HG03066 (cell line): Measurements from ENCODE around the gene OPCML.

ENCODE experiments used
- ATAC-seq: cut with Tn5 transposase; IDR thresholded peaks from one replicate; pipeline ENCODE4 v1.9.1; 2021; ENCODE audit warnings: low read depth; ENCODE audit not compliant: unreplicated experiment

The OPCML gene

GRCh38 chr11:133531971-133532651, at the start of gene OPCML:
Gene OPCML, minus strand, starts transcription at chr11:133532501.
- ATAC-seq: no peak

DNA sequence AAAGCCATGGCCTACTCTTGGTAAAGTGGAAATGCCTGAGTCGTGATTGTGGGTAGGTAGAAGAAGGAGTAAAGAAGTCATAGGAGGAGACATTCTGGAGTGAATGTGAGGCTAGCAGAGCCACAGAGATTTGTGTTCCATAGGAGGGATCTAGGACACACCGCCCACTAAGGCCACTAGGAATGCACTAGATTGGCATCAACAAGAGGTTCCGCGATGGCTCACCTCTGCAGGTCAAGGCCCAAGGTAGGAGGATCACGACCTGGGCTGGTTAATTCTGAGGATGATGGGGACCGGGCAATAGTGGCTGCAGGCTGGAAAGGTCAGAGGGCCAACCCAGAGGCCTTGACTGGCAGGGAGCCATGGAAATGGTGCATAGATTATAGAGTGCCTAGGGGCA, 48.8 kb upstream of the OPCML start:
- ATAC-seq: no peak

- no peak for ATAC-seq
Measured at GRCh38 chr11:133579165-133580031, 47.1 kb upstream of the OPCML start.

- ATAC-seq: no peak
Measured at GRCh38 chr11:133577403-133577802, 45.1 kb upstream of the OPCML start.

GRCh38 chr11:133576351-133576750, 44.0 kb upstream of the OPCML start:
- no peak for ATAC-seq

GRCh38 chr11:133573081-133573480, 40.8 kb upstream of the OPCML start:
- no peak for ATAC-seq

- no peak for ATAC-seq
Measured at GRCh38 chr11:133570376-133570775, 38.1 kb upstream of the OPCML start.

DNA sequence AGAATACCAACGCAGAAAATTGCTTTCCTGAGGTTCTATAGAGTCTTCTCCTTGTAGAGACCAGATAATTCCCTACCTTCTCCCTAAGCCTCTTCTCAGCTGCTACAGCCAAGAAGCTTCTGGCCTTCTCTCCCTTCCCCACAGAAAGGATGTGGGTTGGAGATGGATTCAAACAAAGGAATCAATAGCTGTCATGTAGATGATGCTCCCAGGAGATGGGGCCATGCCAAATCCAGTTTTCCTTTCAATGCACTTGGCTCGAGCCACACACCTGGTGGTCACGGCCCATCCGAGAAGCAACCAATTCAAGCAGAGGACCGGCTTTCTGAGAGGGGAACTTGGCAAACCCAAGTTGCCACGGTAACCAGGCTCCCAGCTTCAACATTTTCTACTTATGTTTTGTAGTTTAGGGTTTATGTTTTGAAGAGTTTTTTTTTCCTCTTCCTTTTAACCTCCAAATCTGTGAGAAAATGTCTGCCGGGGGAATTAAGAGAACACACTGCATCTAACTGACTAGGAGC, 31.3 kb upstream of the OPCML start:
- ATAC-seq: no peak

DNA sequence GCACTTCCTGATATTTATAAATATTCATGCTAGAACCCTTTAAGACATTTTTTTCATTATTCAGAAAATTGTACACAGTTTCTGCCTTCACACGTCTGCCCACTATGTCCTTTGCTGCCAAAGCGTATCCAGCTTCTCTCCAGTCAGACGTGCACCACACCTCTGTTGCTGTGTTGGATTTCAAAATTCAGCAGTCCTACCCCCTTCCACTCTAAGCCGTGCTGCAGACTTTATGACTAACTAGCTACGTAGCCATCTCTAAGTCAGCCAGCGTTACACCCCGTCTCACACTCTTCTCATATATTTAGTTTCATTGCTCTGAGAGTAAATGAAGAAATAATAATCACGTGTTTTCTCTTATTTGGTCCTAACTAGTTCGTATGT, 28.2 kb upstream of the OPCML start:
- ATAC-seq: no peak

DNA sequence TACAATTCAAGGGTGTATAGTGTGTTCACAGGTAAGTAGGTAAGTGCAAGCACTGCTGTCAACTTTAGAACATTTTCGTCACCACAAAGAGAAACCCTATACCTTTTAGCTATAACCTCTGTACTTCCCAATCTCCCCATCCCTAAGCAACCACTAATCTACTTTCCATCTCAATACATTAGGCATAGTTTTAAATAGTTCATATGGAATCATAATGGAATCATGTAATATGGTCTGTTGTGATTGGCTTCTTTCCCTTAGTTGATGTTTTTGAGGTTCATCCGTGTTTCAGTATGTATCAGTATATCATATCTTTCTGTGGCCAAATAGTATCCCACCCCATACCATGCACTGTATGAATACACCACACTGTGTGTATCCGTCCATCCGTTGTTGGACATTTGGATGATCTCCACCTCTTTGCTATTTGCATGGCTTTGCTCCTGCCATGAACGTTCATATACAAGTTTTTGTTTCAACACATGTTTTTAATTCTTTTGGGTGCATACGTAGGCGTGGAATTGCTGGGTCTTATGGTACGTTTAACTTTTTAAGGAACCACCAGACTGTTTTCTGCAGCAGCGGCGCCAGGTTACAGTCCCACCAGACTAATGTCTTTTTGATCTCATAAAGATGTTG, 27.7 kb upstream of the OPCML start:
- ATAC-seq: no peak

DNA sequence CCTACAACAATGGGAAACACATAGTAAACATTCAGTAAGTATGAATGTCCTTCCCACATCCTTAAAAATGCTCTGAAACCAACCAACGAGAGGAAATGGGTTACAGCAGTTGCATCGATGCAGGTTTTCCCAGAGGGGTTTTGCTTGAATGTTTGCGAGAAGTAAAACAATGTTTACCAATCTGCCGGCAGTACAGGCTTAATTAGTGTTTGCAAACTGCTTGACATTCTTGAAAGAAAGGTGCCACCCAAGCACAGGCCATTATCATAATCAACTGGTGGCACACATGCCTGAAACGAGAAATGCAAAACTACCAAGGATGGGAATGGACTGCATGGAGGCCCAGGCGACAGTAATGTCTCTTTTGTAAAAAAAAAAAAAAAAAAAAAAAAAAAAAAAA, 27.1 kb upstream of the OPCML start:
- no peak for ATAC-seq

- no peak for ATAC-seq
Measured at GRCh38 chr11:133555034-133555433, 22.7 kb upstream of the OPCML start.

DNA sequence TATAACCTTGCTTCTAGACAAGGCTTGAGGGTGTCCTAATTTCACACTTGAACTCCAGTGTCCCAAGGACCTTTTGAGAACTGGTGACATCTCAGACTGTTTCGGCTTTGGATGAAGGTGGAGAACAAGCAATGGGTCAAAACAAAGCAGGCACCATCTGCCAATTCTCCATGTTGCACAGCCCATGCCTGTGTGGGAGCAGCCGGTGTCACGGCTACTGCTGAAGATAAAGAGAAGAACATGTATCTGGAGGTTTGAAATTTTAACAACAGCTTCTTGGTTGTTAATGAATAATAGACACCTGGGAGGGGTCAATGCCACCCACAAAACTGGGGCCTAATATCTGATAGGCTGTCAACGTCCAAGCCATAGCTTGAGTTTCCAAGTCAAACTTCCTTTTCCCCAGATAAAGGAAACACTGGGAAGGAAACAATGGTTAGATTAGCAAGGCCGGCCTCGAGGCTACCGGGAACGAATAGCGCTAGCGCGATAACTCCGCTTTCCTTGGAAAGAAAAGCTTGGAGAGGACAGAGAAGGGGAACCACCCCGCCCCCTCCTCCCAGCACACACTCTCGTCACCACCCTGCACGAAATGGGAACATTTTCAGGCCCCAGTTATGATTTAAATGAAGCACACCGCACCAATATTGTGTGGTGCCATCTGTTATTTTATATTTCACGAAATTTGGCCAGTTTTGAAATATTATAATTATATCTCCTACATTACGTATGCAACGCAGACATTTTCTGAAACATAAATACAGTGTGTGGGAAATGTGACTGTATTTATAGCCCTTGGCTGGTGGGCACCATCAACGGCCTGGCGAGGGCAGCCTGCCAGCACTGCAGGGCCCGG, 21.8 kb upstream of the OPCML start:
- ATAC-seq: no peak

DNA sequence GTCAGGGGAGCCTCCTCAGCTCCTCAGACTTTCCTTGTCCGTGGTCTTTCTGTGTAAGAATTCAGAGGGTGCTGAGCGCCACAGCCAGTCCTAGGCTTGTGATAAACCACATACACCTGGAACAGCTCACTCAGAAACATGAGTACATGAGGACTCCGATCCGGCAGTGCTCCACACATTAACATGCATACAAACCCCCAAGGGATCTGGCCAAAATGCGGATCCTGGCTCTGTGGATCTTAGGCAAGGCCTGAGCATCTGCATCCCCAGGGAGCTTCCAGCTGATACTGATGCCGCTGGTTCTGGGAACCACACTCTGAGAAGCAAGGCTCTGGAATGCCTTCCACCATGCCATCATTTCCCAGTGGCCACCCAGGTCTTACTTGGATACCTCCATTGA, 20.6 kb upstream of the OPCML start:
- no peak for ATAC-seq

GRCh38 chr11:133551064-133551463, 18.8 kb upstream of the OPCML start:
- ATAC-seq: no peak

DNA sequence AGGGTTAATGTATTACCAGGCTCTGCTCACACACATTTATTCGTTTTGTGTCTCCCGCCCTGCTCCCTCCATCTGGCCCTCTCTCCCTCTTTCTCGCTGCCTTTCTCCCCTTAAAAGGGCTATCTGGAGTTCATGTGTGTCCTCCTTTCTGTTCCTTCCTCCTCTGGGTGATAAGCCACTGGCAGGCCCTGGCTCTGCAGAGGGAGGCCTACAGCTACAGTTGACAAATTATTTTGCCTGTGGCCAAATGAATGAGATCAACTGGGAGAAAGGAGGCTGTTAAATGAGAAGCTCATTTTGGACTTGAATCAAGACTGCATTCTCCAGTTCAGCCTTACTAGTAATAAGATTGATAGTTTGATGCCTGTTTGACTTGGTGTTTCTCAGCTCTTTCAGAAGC, 17.5 kb upstream of the OPCML start:
- ATAC-seq: no peak

- ATAC-seq: no peak
Measured at GRCh38 chr11:133548641-133549040, 16.3 kb upstream of the OPCML start.

DNA sequence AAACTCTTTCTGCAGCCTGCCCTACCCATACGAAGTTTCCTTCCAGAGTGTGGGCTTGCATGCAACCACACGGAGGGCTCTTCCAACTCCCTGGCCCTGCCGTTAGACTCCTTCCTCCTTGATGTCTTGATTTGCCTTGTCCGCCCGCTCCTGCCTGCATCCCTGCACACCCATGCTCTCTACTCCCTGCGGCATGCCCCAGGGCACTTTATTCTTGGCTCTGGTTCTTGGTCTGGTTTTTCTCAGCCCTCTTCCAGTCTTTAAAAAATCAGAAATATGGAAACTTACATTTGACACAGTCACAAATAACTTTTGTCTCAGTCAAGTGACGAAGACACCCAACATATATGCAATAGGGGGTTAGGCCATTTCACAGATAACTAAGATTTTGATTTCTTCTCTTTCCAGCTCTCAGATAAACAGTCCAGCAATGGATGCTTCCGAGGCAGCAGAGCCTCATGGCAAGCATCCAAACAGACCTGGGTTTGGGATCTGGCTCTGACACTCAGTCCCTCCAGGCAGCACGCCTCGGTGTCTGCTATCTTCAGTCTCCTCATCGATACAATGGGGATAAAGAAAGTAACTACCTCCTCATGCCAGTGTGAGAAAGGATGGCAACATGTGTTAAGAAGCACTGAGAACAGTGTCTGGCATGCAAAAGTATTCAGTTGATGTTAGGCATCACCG, 15.7 kb upstream of the OPCML start:
- ATAC-seq: no peak

DNA sequence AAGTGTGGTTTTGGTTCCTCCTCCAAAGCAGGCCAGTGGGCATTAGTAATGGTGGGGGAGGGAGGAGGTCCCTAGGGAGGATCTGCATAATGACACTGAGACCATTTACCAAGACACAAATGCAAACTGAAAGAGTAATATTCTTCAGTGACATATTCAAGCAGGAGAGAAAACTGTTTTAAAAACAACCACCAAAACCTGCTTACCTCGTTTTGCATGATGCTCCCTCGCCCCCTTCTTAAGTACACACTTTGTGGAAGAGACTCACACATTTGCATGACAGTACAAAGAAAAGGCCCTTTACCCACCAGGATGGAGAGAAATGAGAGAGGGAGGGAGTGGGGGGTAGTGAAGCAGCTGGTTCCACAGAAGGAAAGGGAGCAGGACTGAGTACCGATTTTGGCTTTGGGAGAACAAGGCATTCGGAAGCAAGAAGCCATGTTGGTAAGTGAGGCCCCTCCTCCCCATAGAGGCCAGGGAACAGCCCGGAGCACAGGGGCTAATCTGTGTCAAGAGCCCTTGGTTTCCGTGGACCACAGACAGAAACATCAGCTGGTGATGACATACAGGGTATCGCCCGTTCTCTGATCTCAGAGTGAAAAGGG, 13.0 kb upstream of the OPCML start:
- no peak for ATAC-seq

DNA sequence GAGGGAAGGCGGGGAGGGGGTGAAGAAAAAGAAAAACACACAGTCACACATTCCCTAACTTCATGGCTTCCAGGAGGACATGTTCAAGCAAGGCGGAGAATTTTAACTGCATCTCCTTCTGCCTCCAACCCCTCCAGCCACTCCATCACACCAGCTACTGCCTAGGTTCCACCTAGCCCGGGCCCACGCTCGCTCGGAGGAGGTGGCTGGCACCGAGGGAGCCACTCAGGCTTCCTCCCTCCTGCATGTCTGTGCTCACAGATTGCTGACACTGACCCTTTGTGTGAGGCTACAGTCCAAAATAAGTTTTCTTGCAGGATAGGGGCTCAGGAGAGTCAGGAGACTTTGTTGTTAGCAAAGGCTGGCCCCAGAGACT, 9.4 kb upstream of the OPCML start:
- ATAC-seq: no peak
